Germinal center (tissue), 1 donor: ENCODE measurements around the gene NQO1.

Experiments
- DNase-seq: peaks from one replicate; pipeline ENCODE4 v3.0.0; 2012; ENCODE audit warnings: mixed read lengths, low spot score

NQO1 gene

GRCh38 chr16:69706256-69706974, 19.9 kb downstream of the NQO1 start:
- no peak for DNase-seq

GRCh38 chr16:69703638-69704037, 22.7 kb downstream of the NQO1 start:
- no peak for DNase-seq

- DNase-seq, result no peak
Observed at GRCh38 chr16:69701866-69702265, 24.5 kb downstream of the NQO1 start.

GRCh38 chr16:69701452-69701851, 24.9 kb downstream of the NQO1 start:
- DNase-seq, result no peak

- DNase-seq, result no peak
Observed at GRCh38 chr16:69699915-69700314, 26.4 kb downstream of the NQO1 start.

- DNase-seq, result no peak
Observed at GRCh38 chr16:69698404-69698803, 28.0 kb downstream of the NQO1 start.

- no peak for DNase-seq
Observed at GRCh38 chr16:69693916-69694315, 32.4 kb downstream of the NQO1 start.

- DNase-seq, result no peak
Observed at GRCh38 chr16:69691980-69692911, 34.1 kb downstream of the NQO1 start.

GRCh38 chr16:69688589-69688988, 37.8 kb downstream of the NQO1 start:
- no peak for DNase-seq

GRCh38 chr16:69680358-69680757, 46.0 kb downstream of the NQO1 start:
- no peak for DNase-seq

GRCh38 chr16:69672998-69673713, 53.2 kb downstream of the NQO1 start:
- DNase-seq, result no peak

- DNase-seq, result no peak
Observed at GRCh38 chr16:69672315-69672997, 53.9 kb downstream of the NQO1 start.

GRCh38 chr16:69669577-69669976, 56.8 kb downstream of the NQO1 start:
- DNase-seq, result no peak

- DNase-seq, result no peak
Observed at GRCh38 chr16:69663846-69664245, 62.5 kb downstream of the NQO1 start.

- DNase-seq, result no peak
Observed at GRCh38 chr16:69662901-69663300, 63.5 kb downstream of the NQO1 start.

- no peak for DNase-seq
Observed at GRCh38 chr16:69660166-69660565, 66.2 kb downstream of the NQO1 start.
